Measurements from ENCODE around the gene MRPS2. TPM values are rescaled to one million over a fixed set of nuclear protein-coding genes. Genes with fewer than 3 reads are reported as not detected.
"Not testable (repeated sequence)": the region's sequence is repeated elsewhere in the genome, so short reads cannot be mapped to it uniquely, and the experiment has no call there.

The MRPS2 gene
- total RNA-seq, result 10 to 100 TPM; 17.7 to 36.6 (median 32.8) TPM
- total RNA-seq (2013), result 14.9 TPM
- total RNA-seq, result 19.7 to 62.0 (median 27.0) reads per million in 29 experiments

DNA sequence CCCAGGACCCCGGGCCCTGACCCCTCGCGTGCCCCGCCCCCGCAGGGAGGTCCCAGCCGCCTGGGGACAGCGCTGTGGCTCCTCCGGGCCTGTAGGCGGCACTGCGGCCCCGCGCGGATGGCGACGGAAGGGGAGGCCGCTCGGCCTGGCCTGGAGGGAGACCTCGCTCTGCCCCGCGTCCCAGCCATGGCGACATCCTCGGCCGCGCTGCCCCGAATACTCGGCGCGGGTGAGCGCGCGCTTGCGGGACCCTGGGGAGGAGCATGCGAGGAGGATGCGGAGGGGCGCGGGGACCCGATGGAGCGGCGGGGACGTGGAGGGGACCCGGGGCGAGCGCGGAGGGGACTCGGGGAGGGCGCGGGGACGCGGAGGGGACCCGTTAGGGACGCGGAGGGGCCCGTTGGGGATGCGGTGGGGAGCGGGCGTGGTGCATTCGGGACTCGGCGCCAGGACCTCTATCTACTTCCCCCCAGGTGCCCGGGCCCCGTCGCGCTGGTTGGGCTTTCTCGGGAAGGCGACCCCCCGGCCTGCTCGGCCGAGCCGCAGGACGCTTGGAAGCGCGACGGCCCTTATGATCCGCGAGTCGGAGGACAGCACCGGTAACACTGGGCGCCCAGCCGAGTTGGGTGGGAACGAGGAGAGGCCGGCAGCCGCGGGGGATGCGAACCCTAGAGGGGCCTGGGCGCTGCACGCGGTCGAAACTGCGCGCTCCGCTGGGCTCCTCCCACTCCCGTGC lies at the start of gene MRPS2:
MRPS2 (plus strand) TSS at position 158 of the 736 bp plus-strand sequence; CDS start at position 187, 29 bp downstream.
- Mint-ChIP-seq H3K27me3 (no peaks in the 10 kb centered on the region), H3K4me3 (peak within 1 kb of the TSS; percentile 86 to 92 (median 89)), H3K9me3 (no peaks in the 10 kb centered on the region), H3K4me1 (peaks cover 26 to 34% (median 30%) of the 10 kb centered on the region in 3 donors), H3K27ac (peak within 1 kb of the TSS; percentile 74 to 88), H3K36me3 (peaks cover 22% of the 10 kb centered on the region)
- Histone ChIP-seq H3K9me3 (no peaks in the 10 kb centered on the region), H3K4me1 (ENCODE audit: control insufficient read depth in 1 of 2, extremely low read depth in 1 of 2, insufficient read depth in 2 of 2, low read length in 2 of 2) (peaks cover 5 to 39% of the 10 kb centered on the region in 2 experiments), H3K27ac (ENCODE audit: low read length) (peak within 1 kb of the TSS; percentile 38), H3K27me3 (replicated peaks in 1 of 2; ENCODE audit: control insufficient read depth in 2 of 2, extremely low read depth in 1 of 2, insufficient read depth in 2 of 2, low read length in 1 of 2) (peaks cover 0 to 12% of the 10 kb centered on the region in 2 experiments), H3K4me3 (ENCODE audit: control insufficient read depth in 1 of 2, extremely low read depth in 1 of 2, low read length in 1 of 2) (peak within 1 kb of the TSS; percentile 88 to 99), H3K36me3 (ENCODE audit: control insufficient read depth in 2 of 2, extremely low read depth in 1 of 2, insufficient read depth in 1 of 2, low read length in 1 of 2) (peaks cover 15 to 34% of the 10 kb centered on the region in 2 donors)
- WGBS (ENCODE audit: insufficient coverage), result under 1% methylated on average over 73 of the region's 92 CpGs
- POLR2A ChIA-PET, result no interaction called here
- DNase-seq (peak; percentile 59 to 88 (median 73)), ATAC-seq (replicated peaks in 1 of 4) (peak; percentile 92 to 96 (median 94))
- CTCF ChIA-PET, result no interaction called here

GRCh38 chr9:135450956-135451355 lies 49.5 kb upstream of the MRPS2 start:
- Histone ChIP-seq H3K4me1 (ENCODE audit: control insufficient read depth in 1 of 2, extremely low read depth in 1 of 2, insufficient read depth in 2 of 2, low read length in 2 of 2) (no peaks in the 10 kb centered on the region), H3K27ac (ENCODE audit: low read length) (no peak overlapping the region), H3K9me3 (no peaks in the 10 kb centered on the region), H3K27me3 (replicated peaks in 1 of 2; ENCODE audit: control insufficient read depth in 2 of 2, extremely low read depth in 1 of 2, insufficient read depth in 2 of 2, low read length in 1 of 2) (peaks cover 0 to 10% of the 10 kb centered on the region in 2 experiments), H3K4me3 (ENCODE audit: control insufficient read depth in 1 of 2, extremely low read depth in 1 of 2, low read length in 1 of 2) (no peak overlapping the region), H3K36me3 (ENCODE audit: control insufficient read depth in 2 of 2, extremely low read depth in 1 of 2, insufficient read depth in 1 of 2, low read length in 1 of 2) (no peaks in the 10 kb centered on the region)
- Mint-ChIP-seq H3K4me3 (no peak overlapping the region), H3K36me3 (no peaks in the 10 kb centered on the region), H3K27ac (no peak overlapping the region), H3K27me3 (peaks cover 9 to 10% of the 10 kb centered on the region in 2 donors), H3K4me1 (peaks cover 0 to under 1% (median 0%) of the 10 kb centered on the region in 3 donors), H3K9me3 (no peaks in the 10 kb centered on the region)
- CTCF ChIA-PET, result no interaction called here
- POLR2A ChIA-PET, result interaction anchor here in 1 of 2 donors (0.7 kb wide), 1 partner anchor 935 kb away, joined by 3 read pairs; no protein-coding TSS in a partner anchor
- DNase-seq (no peak), ATAC-seq (replicated peaks in 1 of 4) (no peak)
- no CpG with 5 or more reads among the region's 10 CpGs for WGBS (ENCODE audit: insufficient coverage)

- 87% methylated on average over 3 of the region's 7 CpGs for WGBS (ENCODE audit: insufficient coverage)
- H3K27ac Mint-ChIP-seq; ATAC-seq (replicated peaks in 1 of 4); H3K36me3 ChIP-seq (ENCODE audit: control insufficient read depth in 2 of 2, extremely low read depth in 1 of 2, insufficient read depth in 1 of 2, low read length in 1 of 2); H3K4me1 ChIP-seq (ENCODE audit: control insufficient read depth in 1 of 2, extremely low read depth in 1 of 2, insufficient read depth in 2 of 2, low read length in 2 of 2); H3K9me3 ChIP-seq; H3K9me3 Mint-ChIP-seq; CTCF ChIA-PET; DNase-seq; H3K27ac ChIP-seq (ENCODE audit: low read length); H3K4me3 ChIP-seq (ENCODE audit: control insufficient read depth in 1 of 2, extremely low read depth in 1 of 2, low read length in 1 of 2); H3K4me3 Mint-ChIP-seq; H3K36me3 Mint-ChIP-seq; H3K4me1 Mint-ChIP-seq: not testable (repeated sequence)
- POLR2A ChIA-PET, result interaction anchor here in 1 of 2 donors (0.7 kb wide), 1 partner anchor 936 kb away, joined by 3 read pairs; no protein-coding TSS in a partner anchor
- peaks cover 0 to 16% of the 10 kb centered on the region in 2 experiments for H3K27me3 ChIP-seq (replicated peaks in 1 of 2; ENCODE audit: control insufficient read depth in 2 of 2, extremely low read depth in 1 of 2, insufficient read depth in 2 of 2, low read length in 1 of 2)
- peaks cover 9 to 14% of the 10 kb centered on the region in 2 donors for H3K27me3 Mint-ChIP-seq
Measured at GRCh38 chr9:135451909-135452308, 48.6 kb upstream of the MRPS2 start.

DNA sequence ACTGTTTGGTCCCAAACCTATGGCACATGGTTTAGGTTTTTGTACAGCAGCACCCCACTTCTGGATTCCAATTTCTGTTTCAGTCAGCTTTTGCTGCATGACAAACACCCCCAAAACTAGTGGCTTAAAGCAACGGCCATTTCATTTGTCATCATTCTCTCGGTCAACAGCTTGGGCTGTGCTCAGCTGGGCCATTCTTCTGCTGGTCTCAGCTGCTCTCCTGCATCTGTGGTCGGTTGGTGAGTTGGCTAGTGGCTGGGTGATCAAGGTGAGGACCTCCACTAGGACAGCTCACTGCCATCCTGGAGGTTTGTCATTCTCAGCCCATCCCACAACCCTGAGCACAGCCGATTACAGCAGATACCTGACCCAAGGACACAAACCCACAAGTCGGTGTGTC lies 45.7 kb upstream of the MRPS2 start:
- Mint-ChIP-seq H3K4me3 (no peak overlapping the region), H3K9me3 (peaks cover 0 to 3% (median 0%) of the 10 kb centered on the region in 3 donors), H3K4me1 (no peaks in the 10 kb centered on the region), H3K27me3 (peaks cover 25 to 31% of the 10 kb centered on the region in 2 donors), H3K36me3 (no peaks in the 10 kb centered on the region), H3K27ac (no peak overlapping the region)
- peaks cover 0 to 24% of the 10 kb centered on the region in 2 experiments for H3K27me3 ChIP-seq (replicated peaks in 1 of 2; ENCODE audit: control insufficient read depth in 2 of 2, extremely low read depth in 1 of 2, insufficient read depth in 2 of 2, low read length in 1 of 2)
- ATAC-seq (replicated peaks in 1 of 4) (no peak), DNase-seq (no peak)
- ChIA-PET CTCF (no interaction called here), POLR2A (no interaction called here)
- WGBS (ENCODE audit: insufficient coverage), result 67% methylated on average over 3 of the region's 5 CpGs
- no peaks in the 10 kb centered on the region for H3K36me3 ChIP-seq (ENCODE audit: control insufficient read depth in 2 of 2, extremely low read depth in 1 of 2, insufficient read depth in 1 of 2, low read length in 1 of 2)
- H3K4me3 ChIP-seq (ENCODE audit: control insufficient read depth in 1 of 2, extremely low read depth in 1 of 2, low read length in 1 of 2), result no peak overlapping the region
- H3K9me3 ChIP-seq, result no peaks in the 10 kb centered on the region
- H3K4me1 ChIP-seq (ENCODE audit: control insufficient read depth in 1 of 2, extremely low read depth in 1 of 2, insufficient read depth in 2 of 2, low read length in 2 of 2), result no peaks in the 10 kb centered on the region
- no peak overlapping the region for H3K27ac ChIP-seq (ENCODE audit: low read length)

- Mint-ChIP-seq H3K9me3 (peaks cover 0 to 3% (median 0%) of the 10 kb centered on the region in 3 donors), H3K27me3 (peaks cover 31 to 35% of the 10 kb centered on the region in 2 donors), H3K36me3 (no peaks in the 10 kb centered on the region), H3K4me1 (no peaks in the 10 kb centered on the region), H3K4me3 (no peak overlapping the region), H3K27ac (no peak overlapping the region)
- Histone ChIP-seq H3K27ac (ENCODE audit: low read length) (no peak overlapping the region), H3K9me3 (no peaks in the 10 kb centered on the region), H3K4me1 (ENCODE audit: control insufficient read depth in 1 of 2, extremely low read depth in 1 of 2, insufficient read depth in 2 of 2, low read length in 2 of 2) (no peaks in the 10 kb centered on the region), H3K4me3 (ENCODE audit: control insufficient read depth in 1 of 2, extremely low read depth in 1 of 2, low read length in 1 of 2) (no peak overlapping the region), H3K27me3 (replicated peaks in 1 of 2; ENCODE audit: control insufficient read depth in 2 of 2, extremely low read depth in 1 of 2, insufficient read depth in 2 of 2, low read length in 1 of 2) (peaks cover 0 to 30% of the 10 kb centered on the region in 2 experiments), H3K36me3 (ENCODE audit: control insufficient read depth in 2 of 2, extremely low read depth in 1 of 2, insufficient read depth in 1 of 2, low read length in 1 of 2) (no peaks in the 10 kb centered on the region)
- POLR2A ChIA-PET, result no interaction called here
- 90% methylated on average over 13 of the region's 23 CpGs for WGBS (ENCODE audit: insufficient coverage)
- no peak for DNase-seq
- CTCF ChIA-PET, result no interaction called here
- ATAC-seq (replicated peaks in 1 of 4), result no peak
Measured at GRCh38 chr9:135455401-135456030, 45.0 kb upstream of the MRPS2 start.

- POLR2A ChIA-PET, result no interaction called here
- Mint-ChIP-seq H3K9me3 (peaks cover 0 to 3% (median 0%) of the 10 kb centered on the region in 3 donors), H3K4me3 (no peak overlapping the region), H3K27ac (no peak overlapping the region), H3K27me3 (peaks cover 38 to 45% of the 10 kb centered on the region in 2 donors), H3K4me1 (no peaks in the 10 kb centered on the region), H3K36me3 (no peaks in the 10 kb centered on the region)
- DNase-seq (no peak), ATAC-seq (replicated peaks in 1 of 4) (no peak)
- Histone ChIP-seq H3K27ac (ENCODE audit: low read length) (no peak overlapping the region), H3K9me3 (no peaks in the 10 kb centered on the region), H3K27me3 (replicated peaks in 1 of 2; ENCODE audit: control insufficient read depth in 2 of 2, extremely low read depth in 1 of 2, insufficient read depth in 2 of 2, low read length in 1 of 2) (peaks cover 0 to 30% of the 10 kb centered on the region in 2 experiments), H3K4me1 (ENCODE audit: control insufficient read depth in 1 of 2, extremely low read depth in 1 of 2, insufficient read depth in 2 of 2, low read length in 2 of 2) (no peaks in the 10 kb centered on the region), H3K4me3 (ENCODE audit: control insufficient read depth in 1 of 2, extremely low read depth in 1 of 2, low read length in 1 of 2) (no peak overlapping the region), H3K36me3 (ENCODE audit: control insufficient read depth in 2 of 2, extremely low read depth in 1 of 2, insufficient read depth in 1 of 2, low read length in 1 of 2) (no peaks in the 10 kb centered on the region)
- CTCF ChIA-PET, result no interaction called here
- 61% methylated on average over 8 of the region's 19 CpGs for WGBS (ENCODE audit: insufficient coverage)
Measured at GRCh38 chr9:135456436-135457104, 43.9 kb upstream of the MRPS2 start.

Data from T-cell (primary cell).